Suprapubic skin (tissue), 4 donors: ENCODE data around the gene CUEDC1.

ENCODE experiments used
- CTCF ChIP-seq, 2 donors: fragments of 200-600 bp in 1 of 2; fragments of 450-650 bp in 1 of 2; sonication (generic) in 1 of 2; IDR thresholded peaks; one replicate each; pipeline ENCODE4 v1.5.1; 2016 to 2019; ENCODE audit warnings: antibody characterized with exemption in 2 of 2, mild to moderate bottlenecking in 1 of 2, moderate library complexity in 1 of 2
- EP300 ChIP-seq: sonication (generic); formaldehyde crosslinking; IDR thresholded peaks from one replicate; pipeline ENCODE4 v1.6.1; 2017; ENCODE audit warnings: antibody characterized with exemption
- POLR2A ChIP-seq, 2 donors: fragments of 450-650 bp; IDR thresholded peaks; one replicate each; pipeline ENCODE4 v1.6.1; 2017; ENCODE audit warnings: antibody characterized with exemption in 2 of 2, mild to moderate bottlenecking in 2 of 2, moderate library complexity in 2 of 2
- POLR2AphosphoS5 ChIP-seq, 3 donors: sonication (generic); formaldehyde crosslinking; IDR thresholded peaks; one replicate each; pipeline ENCODE4 v1.6.1; 2017; ENCODE audit warnings: antibody characterized with exemption in 3 of 3

DNA sequence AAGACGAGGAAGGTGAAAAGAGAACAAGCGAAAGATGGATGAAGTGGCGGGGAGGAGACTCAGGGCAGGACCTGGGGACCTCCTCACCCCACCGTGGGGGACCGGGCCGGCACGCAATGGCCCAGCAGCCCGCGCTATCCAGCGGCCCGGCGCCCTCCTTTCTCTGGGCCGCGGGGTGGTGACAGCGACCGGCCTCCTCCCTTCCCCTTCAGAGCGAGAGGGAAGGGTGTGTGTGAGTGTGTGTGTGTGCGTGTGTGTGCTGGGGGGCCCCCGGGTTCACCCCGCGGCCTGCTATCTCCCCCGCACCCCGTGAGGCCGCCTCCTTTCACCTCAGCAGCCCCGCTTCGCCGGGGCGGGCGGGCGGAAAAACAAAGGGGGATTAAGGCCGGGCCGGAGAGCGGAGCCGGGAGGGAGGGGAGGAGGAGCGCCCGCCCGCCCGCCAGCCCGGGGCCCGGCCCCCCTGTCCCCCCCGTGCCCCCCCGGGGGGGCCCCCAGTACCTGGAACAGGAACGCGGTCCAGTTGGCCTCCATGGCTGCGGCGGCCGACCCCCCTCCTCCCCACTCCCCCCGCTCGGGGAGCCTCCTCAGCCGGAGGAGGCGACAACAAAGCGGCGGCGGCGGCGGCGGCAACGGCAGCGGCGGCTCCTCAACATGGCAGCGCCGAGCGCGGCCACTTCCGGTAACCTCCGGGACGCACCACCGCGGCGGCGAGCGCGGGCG lies 32.5 kb upstream of the CUEDC1 start, which contains the start of gene VEZF1:
- TF ChIP-seq POLR2A (IDR thresholded peaks at IDR 0.05) (peak in 1 of 2 donors; percentile 21), CTCF (IDR thresholded peaks at IDR 0.05) (no peak), EP300 (no peak), POLR2AphosphoS5 (IDR thresholded peaks at IDR 0.05) (no peak)
